Endometrial microvascular endothelial cells (primary cell): Measurements from ENCODE around the gene PHACTR2. TPM values are rescaled to one million over a fixed set of nuclear protein-coding genes. Genes with fewer than 3 reads are reported as not detected.
"Not testable (repeated sequence)": the region's sequence is repeated elsewhere in the genome, so short reads cannot be mapped to it uniquely, and the experiment has no call there.

Experiments
- in situ Hi-C: cut with HindIII; loops from 2 replicates; pipeline ENCODE4 v1.10.0; 2017; ENCODE audit warnings: low sequenced_read_pairs, low pct_unique_long_range_greater_than_20kb; ENCODE audit errors: inconsistent ontology term
- total RNA-seq: library from RNA; depleted of rRNA; stranded (reverse); fragments of >200 nt; gene quantifications from one replicate; pipeline ENCODE4 v1.2.3, GENCODE V29; 2015; ENCODE audit errors: inconsistent ontology term

PHACTR2 gene
- total RNA-seq, 1 donor from 2014 or later, result 91.1 TPM

- in situ Hi-C loops, result no loop called here
Observed at GRCh38 chr6:143731789-143732188, 54.0 kb downstream of the PHACTR2 start.

GRCh38 chr6:143732536-143732935 is 54.8 kb downstream of the PHACTR2 start:
- in situ Hi-C loops, result no loop called here

GRCh38 chr6:143733510-143733909 is 55.7 kb downstream of the PHACTR2 start:
- in situ Hi-C loops, result no loop called here

- in situ Hi-C loops, result no loop called here
Observed at GRCh38 chr6:143734641-143735063, 56.9 kb downstream of the PHACTR2 start.

GRCh38 chr6:143738072-143738690 is 60.4 kb downstream of the PHACTR2 start:
- in situ Hi-C loops, result not testable (repeated sequence)

- in situ Hi-C loops, result no loop called here
Observed at GRCh38 chr6:143739341-143739851, 61.6 kb downstream of the PHACTR2 start.

- in situ Hi-C loops, result no loop called here
Observed at GRCh38 chr6:143740213-143740612, 62.4 kb downstream of the PHACTR2 start.

GRCh38 chr6:143741480-143741879 is 63.7 kb downstream of the PHACTR2 start:
- in situ Hi-C loops, result no loop called here

GRCh38 chr6:143742070-143742954 is 64.5 kb downstream of the PHACTR2 start:
- in situ Hi-C loops, result no loop called here

- in situ Hi-C loops, result no loop called here
Observed at GRCh38 chr6:143742955-143743255, 65.1 kb downstream of the PHACTR2 start.

GRCh38 chr6:143743301-143744166 is 65.8 kb downstream of the PHACTR2 start:
- in situ Hi-C loops, result no loop called here

GRCh38 chr6:143744551-143745165 is 66.9 kb downstream of the PHACTR2 start:
- in situ Hi-C loops, result no loop called here

- in situ Hi-C loops, result no loop called here
Observed at GRCh38 chr6:143745166-143746133, 67.7 kb downstream of the PHACTR2 start.

- in situ Hi-C loops, result no loop called here
Observed at GRCh38 chr6:143746202-143747119, 68.7 kb downstream of the PHACTR2 start.

GRCh38 chr6:143747347-143747842 is 69.6 kb downstream of the PHACTR2 start:
- in situ Hi-C loops, result no loop called here

- in situ Hi-C loops, result no loop called here
Observed at GRCh38 chr6:143749891-143750290, 72.1 kb downstream of the PHACTR2 start.

GRCh38 chr6:143750877-143751276 is 73.1 kb downstream of the PHACTR2 start:
- in situ Hi-C loops, result no loop called here
